OCI-LY7 (cell line): ENCODE results near the gene GYG2. TPM values are rescaled to one million over a fixed set of nuclear protein-coding genes. Genes with fewer than 3 reads are reported as not detected.

Experiments used
- BruUV-seq: library from RNA; stranded (reverse); fragments of 400-500 nt; replicated peaks from 2 replicates; lab custom pipeline; 2021; lab: Mats Ljungman, UMichigan
- CTCF ChIA-PET: fragments of 300-600 bp; sonication (Branson Sonifier 250); formaldehyde crosslinking; loops from one replicate; lab custom pipeline; 2022; ENCODE audit warnings: antibody characterized with exemption; ENCODE audit not compliant: unreplicated experiment; lab: Charles Lee
- POLR2A ChIA-PET: fragments of 300-600 bp; sonication (Branson Sonifier 250); formaldehyde crosslinking; loops from one replicate; lab custom pipeline; 2022; ENCODE audit warnings: antibody characterized with exemption; lab: Charles Lee
- DNase-seq: peaks from one replicate; pipeline ENCODE4 v3.0.0-alpha.2; 2015; ENCODE audit warnings: low spot score
- H2AFZ ChIP-seq: fragments of 200-600 bp; sonication (generic), shearing (Covaris generic); 2 replicates; pipeline ENCODE4 v1.6.1; 2014; ENCODE audit warnings: mild to moderate bottlenecking, antibody characterized with exemption, low read length, moderate library complexity
- H3K27ac ChIP-seq: fragments of 200-600 bp; sonication (generic); 2 replicates; pipeline ENCODE4 v1.5.1; 2014; ENCODE audit warnings: mixed run types, low read depth, mild to moderate bottlenecking, moderate library complexity, low read length, inconsistent platforms; ENCODE audit not compliant: poor library complexity, severe bottlenecking
- H3K36me3 ChIP-seq: fragments of 200-600 bp; sonication (generic); 2 replicates; pipeline ENCODE4 v1.6.1; 2014; ENCODE audit warnings: mild to moderate bottlenecking, antibody characterized with exemption, low read length, moderate library complexity, mixed read lengths; ENCODE audit not compliant: insufficient read depth
- H3K4me1 ChIP-seq: fragments of 200-600 bp; sonication (generic); 2 replicates; pipeline ENCODE4 v1.5.1; 2014; ENCODE audit warnings: mild to moderate bottlenecking, low read length; ENCODE audit not compliant: insufficient read depth, poor library complexity, severe bottlenecking
- H3K4me2 ChIP-seq: fragments of 200-600 bp; sonication (generic); 2 replicates; pipeline ENCODE4 v1.6.1; 2014; ENCODE audit warnings: mild to moderate bottlenecking, low read length
- H3K4me3 ChIP-seq: fragments of 200-600 bp; sonication (generic); 2 replicates; pipeline ENCODE4 v1.5.1; 2014; ENCODE audit warnings: mild to moderate bottlenecking, low read depth, low read length; ENCODE audit not compliant: poor library complexity, severe bottlenecking
- H3K79me2 ChIP-seq: fragments of 200-600 bp; sonication (generic); 2 replicates; pipeline ENCODE4 v1.6.1; 2016; ENCODE audit warnings: low read depth, mild to moderate bottlenecking, low read length, moderate library complexity, mixed read lengths; ENCODE audit not compliant: insufficient read depth
- H3K9me2 ChIP-seq: fragments of 200-600 bp; sonication (generic); 2 replicates; pipeline ENCODE4 v1.6.1; 2016; ENCODE audit warnings: mild to moderate bottlenecking, low read length, mixed read lengths; ENCODE audit not compliant: insufficient read depth
- H3K9me3 ChIP-seq: fragments of 200-600 bp; sonication (generic); 2 replicates; pipeline ENCODE4 v1.6.1; 2014; ENCODE audit warnings: mild to moderate bottlenecking, mixed run types, low read length, mixed read lengths
- H4K20me1 ChIP-seq: fragments of 200-600 bp; sonication (generic); 2 replicates; pipeline ENCODE4 v1.6.1; 2014; ENCODE audit warnings: mild to moderate bottlenecking, antibody characterized with exemption, low read length, moderate library complexity, mixed read lengths; ENCODE audit not compliant: insufficient read depth
- CTCF ChIP-seq: fragments of 200-600 bp; sonication (generic); conservative IDR thresholded peaks from 2 replicates; pipeline ENCODE4 v1.5.1; 2014; ENCODE audit warnings: mild to moderate bottlenecking, antibody characterized with exemption, low read length, moderate library complexity, mixed read lengths
- EZH2phosphoT487 ChIP-seq: fragments of 200-600 bp; sonication (generic); IDR thresholded peaks from 2 replicates; pipeline ENCODE4 v1.6.1; 2018; ENCODE audit warnings: low read depth, borderline replicate concordance, mild to moderate bottlenecking, mixed run types, antibody characterized with exemption, low read length, moderate library complexity, mixed read lengths
- intact Hi-C: fragments of 100-400 bp; cut with micrococcal nuclease; formaldehyde crosslinking; loops from one replicate; pipeline ENCODE4 v1.10.0; 2022; ENCODE audit not compliant: unreplicated experiment
- total RNA-seq, 2 experiments: library from RNA; depleted of rRNA in 1 of 2; stranded (reverse); fragments of >200 nt in 1 of 2; shearing (Covaris generic) in 1 of 2; gene quantifications; 2 replicates each; pipeline ENCODE4 v1.2.3, GENCODE V29; 2014 to 2022

GYG2 gene
- total RNA-seq, 2 experiments from 2014 or later: not detected

GRCh38 chrX:2848871-2849301 lies 20.2 kb downstream of the GYG2 start:
- H2AFZ ChIP-seq: no peak overlapping the region
- no peak overlapping the region for H3K4me3 ChIP-seq
- H3K27ac ChIP-seq: no peak overlapping the region
- POLR2A ChIA-PET: no interaction called here
- no TSS peak for BruUV-seq
- intact Hi-C loops: no loop called here
- CTCF ChIA-PET: no interaction called here
- H3K9me2 ChIP-seq: no peaks in the 10 kb centered on the region
- no peak overlapping the region for H3K4me2 ChIP-seq
- no peak for TF ChIP-seq CTCF
- no peak for TF ChIP-seq EZH2phosphoT487
- H3K9me3 ChIP-seq: no peaks in the 10 kb centered on the region
- no peak for DNase-seq
- H3K79me2 ChIP-seq: no peaks in the 10 kb centered on the region
- no peaks in the 10 kb centered on the region for H3K4me1 ChIP-seq
- H3K36me3 ChIP-seq: no peaks in the 10 kb centered on the region
- no peaks in the 10 kb centered on the region for H4K20me1 ChIP-seq

DNA sequence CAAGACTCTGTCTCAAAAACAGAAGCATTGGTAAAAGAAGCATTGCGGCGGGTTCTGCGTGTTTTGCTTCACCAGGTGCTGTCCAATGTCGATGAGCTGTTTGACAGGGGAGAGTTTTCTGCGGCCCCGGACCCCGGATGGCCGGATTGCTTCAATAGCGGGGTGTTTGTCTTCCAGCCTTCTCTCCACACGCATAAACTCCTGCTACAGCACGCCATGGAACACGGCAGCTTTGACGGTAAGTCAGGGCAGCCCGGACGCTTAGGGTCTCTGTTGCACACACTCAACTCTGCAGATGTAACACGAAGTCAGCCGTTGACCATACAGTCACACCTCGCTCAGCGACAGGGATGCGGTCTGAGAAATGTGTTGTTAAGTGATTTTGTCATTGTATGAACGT lies 26.2 kb downstream of the GYG2 start:
- Histone ChIP-seq H3K4me1 (no peaks in the 10 kb centered on the region), H3K4me3 (no peak overlapping the region), H3K9me3 (no peaks in the 10 kb centered on the region), H3K4me2 (no peak overlapping the region), H3K9me2 (no peaks in the 10 kb centered on the region), H3K27ac (no peak overlapping the region), H4K20me1 (no peaks in the 10 kb centered on the region), H3K36me3 (no peaks in the 10 kb centered on the region), H2AFZ (no peak overlapping the region), H3K79me2 (no peaks in the 10 kb centered on the region)
- intact Hi-C loops: no loop called here
- ChIA-PET CTCF (no interaction called here), POLR2A (no interaction called here)
- DNase-seq: no peak
- TF ChIP-seq CTCF (no peak), EZH2phosphoT487 (no peak)
- no TSS peak for BruUV-seq

DNA sequence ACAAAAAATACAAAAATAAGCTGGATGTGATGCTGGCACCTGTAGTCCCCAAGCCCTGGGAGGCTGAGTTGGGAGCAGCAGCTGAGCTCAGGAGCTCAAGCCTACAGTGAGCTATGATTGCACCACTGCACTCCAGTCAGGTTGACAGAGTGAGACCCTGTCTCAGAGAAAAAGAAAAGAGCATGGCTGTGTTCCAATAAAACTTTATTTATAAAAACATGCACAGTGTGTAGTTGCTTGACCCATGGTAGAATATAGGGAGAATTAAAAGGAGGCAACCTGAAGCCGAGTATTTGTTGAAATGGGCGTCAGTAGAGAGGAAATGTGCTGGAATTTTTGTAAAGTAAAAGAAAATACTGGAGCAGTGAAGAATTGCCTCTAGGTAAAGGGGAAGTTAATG lies 27.0 kb downstream of the GYG2 start:
- Histone ChIP-seq H3K9me3 (no peaks in the 10 kb centered on the region), H3K4me2 (no peak overlapping the region), H2AFZ (no peak overlapping the region), H4K20me1 (no peaks in the 10 kb centered on the region), H3K79me2 (no peaks in the 10 kb centered on the region), H3K9me2 (no peaks in the 10 kb centered on the region), H3K4me1 (no peaks in the 10 kb centered on the region), H3K27ac (no peak overlapping the region), H3K4me3 (no peak overlapping the region), H3K36me3 (no peaks in the 10 kb centered on the region)
- CTCF ChIA-PET: no interaction called here
- no peak for DNase-seq
- no peak for TF ChIP-seq CTCF
- no peak for TF ChIP-seq EZH2phosphoT487
- POLR2A ChIA-PET: no interaction called here
- no TSS peak for BruUV-seq
- intact Hi-C loops: no loop called here
